Neuron (in vitro differentiated cells): ENCODE data around the gene TMEM131L.
"Not testable (repeated sequence)": the region's sequence is repeated elsewhere in the genome, so short reads cannot be mapped to it uniquely, and the experiment has no call there.

Experiments
- H2AFZ ChIP-seq: one replicate; pipeline ENCODE4 v1.6.1; 2013; ENCODE audit warnings: low read depth, mild to moderate bottlenecking, inconsistent platforms, low read length, moderate library complexity
- H3K27me3 ChIP-seq: one replicate; pipeline ENCODE4 v1.6.1; 2013; ENCODE audit warnings: low read length; ENCODE audit not compliant: insufficient read depth
- H3K36me3 ChIP-seq: one replicate; pipeline ENCODE4 v1.6.1; 2013; ENCODE audit warnings: low read length; ENCODE audit not compliant: insufficient read depth
- H3K4me1 ChIP-seq: one replicate; pipeline ENCODE4 v1.6.1; 2013; ENCODE audit warnings: low read length; ENCODE audit not compliant: insufficient read depth
- H3K4me3 ChIP-seq: 2 replicates; pipeline ENCODE4 v1.5.1; 2013; ENCODE audit warnings: mild to moderate bottlenecking, low read length, moderate library complexity
- H3K9me3 ChIP-seq: one replicate; pipeline ENCODE4 v1.6.1; 2013; ENCODE audit warnings: low read length

Gene TMEM131L

DNA sequence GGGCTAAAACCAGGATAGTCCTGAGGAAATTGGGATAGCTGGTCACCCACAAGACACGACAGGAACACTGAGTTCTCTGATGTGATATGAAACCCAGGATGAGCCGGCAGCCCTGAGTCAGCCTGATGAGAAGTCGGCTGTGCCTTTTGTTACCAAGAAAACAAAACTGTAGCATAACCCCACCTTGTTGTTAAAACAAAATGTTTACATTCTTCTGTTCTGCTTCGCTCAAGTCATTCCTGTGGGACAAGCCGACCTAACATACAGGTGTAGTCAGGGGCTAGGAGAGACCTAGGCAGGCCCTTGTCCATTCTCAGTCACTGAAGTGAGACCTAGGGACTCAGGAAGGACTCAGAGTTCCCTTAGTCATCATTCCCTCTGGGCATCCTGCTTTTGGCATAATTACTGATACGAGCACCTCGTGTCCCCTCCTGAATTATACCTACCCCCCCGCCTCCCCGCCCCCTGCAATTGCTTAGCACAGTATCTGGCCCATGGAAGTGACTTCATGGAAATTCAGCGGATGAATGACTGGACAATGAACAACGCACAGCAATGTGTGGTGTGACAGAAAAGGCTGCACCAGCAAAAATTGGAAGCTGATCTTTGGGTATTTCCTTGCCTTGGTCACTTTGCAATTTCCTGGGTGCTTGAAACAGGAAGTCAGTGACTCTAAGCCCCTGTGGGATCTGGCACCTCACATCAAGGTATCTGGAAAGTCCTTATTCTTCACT, 186.1 kb downstream of the TMEM131L start:
- no peaks in the 10 kb centered on the region for H3K36me3 ChIP-seq
- no peak overlapping the region for H3K4me3 ChIP-seq
- no peak overlapping the region for H2AFZ ChIP-seq
- no peaks in the 10 kb centered on the region for H3K27me3 ChIP-seq
- H3K9me3 ChIP-seq, result no peaks in the 10 kb centered on the region
- H3K4me1 ChIP-seq, result peaks cover 3% of the 10 kb centered on the region

GRCh38 chr4:153655002-153655541, 188.9 kb downstream of the TMEM131L start:
- Histone ChIP-seq H3K4me1 (no peaks in the 10 kb centered on the region), H3K4me3 (no peak overlapping the region), H3K27me3 (no peaks in the 10 kb centered on the region), H2AFZ (no peak overlapping the region), H3K36me3 (no peaks in the 10 kb centered on the region), H3K9me3 (no peaks in the 10 kb centered on the region)

DNA sequence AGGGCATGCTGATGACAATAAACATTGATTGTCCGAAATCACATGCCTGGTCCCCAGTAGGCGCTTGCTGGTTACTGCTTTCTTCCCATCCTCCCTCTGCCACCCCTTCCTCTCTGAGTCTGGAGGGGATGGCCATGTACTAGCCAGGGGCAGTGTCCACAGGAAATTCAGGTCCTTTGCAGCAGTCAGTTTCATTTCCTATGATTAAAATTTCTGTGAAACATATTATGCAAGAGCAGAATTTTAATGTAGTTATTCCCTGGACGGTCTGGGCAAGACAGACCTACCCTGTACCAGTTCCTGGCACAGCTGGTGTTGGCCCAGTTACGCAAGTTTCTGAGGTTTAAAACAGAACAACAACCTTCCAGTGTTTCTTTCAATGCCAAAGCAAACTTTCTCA, 189.8 kb downstream of the TMEM131L start:
- Histone ChIP-seq H3K4me1 (no peaks in the 10 kb centered on the region), H3K4me3 (no peak overlapping the region), H3K36me3 (no peaks in the 10 kb centered on the region), H2AFZ (no peak overlapping the region), H3K9me3 (no peaks in the 10 kb centered on the region), H3K27me3 (no peaks in the 10 kb centered on the region)

- H3K36me3 ChIP-seq, result no peaks in the 10 kb centered on the region
- H3K27me3 ChIP-seq, result no peaks in the 10 kb centered on the region
- H3K4me3 ChIP-seq, result no peak overlapping the region
- peaks cover 3% of the 10 kb centered on the region for H3K9me3 ChIP-seq
- H3K4me1 ChIP-seq, result no peaks in the 10 kb centered on the region
- H2AFZ ChIP-seq, result no peak overlapping the region
These were observed 195.2 kb downstream of the TMEM131L start for GRCh38 chr4:153661215-153661822.

DNA sequence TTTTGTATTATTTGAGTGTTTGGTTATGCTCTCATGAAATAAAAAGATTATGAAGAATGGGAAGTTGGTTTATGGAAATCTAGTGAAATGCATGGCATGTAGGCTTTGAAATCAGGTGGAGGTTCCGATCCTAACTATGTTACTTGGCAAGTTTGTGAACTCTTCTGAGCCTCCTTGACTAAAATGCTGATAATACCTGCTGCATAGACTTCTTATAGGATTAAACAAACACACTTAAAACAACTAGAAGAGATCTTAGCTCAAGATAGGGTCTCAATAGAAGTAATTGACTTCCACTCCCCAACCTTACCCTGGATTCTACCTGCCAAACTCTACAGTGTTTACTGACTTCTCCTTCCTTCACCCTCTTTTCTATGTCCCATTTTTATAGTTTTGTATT, 195.7 kb downstream of the TMEM131L start:
- H3K36me3 ChIP-seq, result no peaks in the 10 kb centered on the region
- H3K9me3 ChIP-seq, result peaks cover 3% of the 10 kb centered on the region
- no peak overlapping the region for H3K4me3 ChIP-seq
- no peaks in the 10 kb centered on the region for H3K27me3 ChIP-seq
- H3K4me1 ChIP-seq, result no peaks in the 10 kb centered on the region
- no peak overlapping the region for H2AFZ ChIP-seq

- H3K27me3 ChIP-seq, result no peaks in the 10 kb centered on the region
- H3K36me3 ChIP-seq, result no peaks in the 10 kb centered on the region
- H3K9me3 ChIP-seq, result peaks cover 3% of the 10 kb centered on the region
- H3K4me3 ChIP-seq, result no peak overlapping the region
- H3K4me1 ChIP-seq, result no peaks in the 10 kb centered on the region
- no peak overlapping the region for H2AFZ ChIP-seq
These were observed 197.5 kb downstream of the TMEM131L start for GRCh38 chr4:153663667-153664066.

DNA sequence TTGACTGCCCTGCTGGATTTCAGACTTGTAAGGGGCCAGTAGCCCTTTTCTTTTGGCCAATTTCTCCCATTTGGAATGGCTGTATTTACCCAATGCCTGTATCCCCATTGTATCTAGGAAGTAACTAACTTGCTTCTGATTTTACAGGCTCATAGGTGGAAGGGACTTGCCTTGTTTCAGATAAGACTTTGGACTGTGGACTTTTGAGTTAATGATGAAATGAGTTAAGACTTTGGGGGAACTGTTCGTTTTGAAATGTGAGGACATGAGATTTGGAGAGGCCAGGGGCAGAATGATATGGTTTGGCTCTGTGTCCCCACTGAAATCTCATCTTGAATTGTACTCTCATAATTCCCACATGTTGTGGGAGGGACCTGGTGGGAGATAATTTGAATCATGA, 200.3 kb downstream of the TMEM131L start:
- not testable (repeated sequence) for H3K9me3 ChIP-seq, H3K4me3 ChIP-seq, H3K4me1 ChIP-seq, H3K27me3 ChIP-seq, H2AFZ ChIP-seq, H3K36me3 ChIP-seq

GRCh38 chr4:153668647-153669046, 202.5 kb downstream of the TMEM131L start:
- Histone ChIP-seq H3K4me3 (no peak overlapping the region), H3K9me3 (no peaks in the 10 kb centered on the region), H3K36me3 (no peaks in the 10 kb centered on the region), H3K4me1 (no peaks in the 10 kb centered on the region), H2AFZ (no peak overlapping the region), H3K27me3 (no peaks in the 10 kb centered on the region)

DNA sequence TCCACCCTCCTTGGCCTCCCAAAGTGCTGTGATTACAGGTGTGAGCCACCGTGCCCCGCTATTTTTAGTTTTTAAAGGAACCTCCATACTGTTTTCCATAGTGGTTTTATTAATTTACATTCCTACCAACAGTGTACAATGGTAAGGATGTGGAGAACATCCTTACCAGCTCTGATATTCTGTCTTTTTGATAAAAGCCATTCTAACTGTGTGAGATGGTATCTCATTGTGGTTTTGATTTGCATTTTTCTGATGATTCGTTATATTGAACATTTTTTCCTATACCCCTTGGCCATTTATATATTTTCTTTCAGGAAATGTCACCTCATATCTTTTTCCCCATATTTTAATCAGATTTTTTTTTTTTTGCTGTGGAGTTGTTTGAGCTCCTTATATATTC, 203.7 kb downstream of the TMEM131L start:
- H3K9me3 ChIP-seq, result no peaks in the 10 kb centered on the region
- no peaks in the 10 kb centered on the region for H3K4me1 ChIP-seq
- H3K4me3 ChIP-seq, result no peak overlapping the region
- H3K36me3 ChIP-seq, result no peaks in the 10 kb centered on the region
- no peaks in the 10 kb centered on the region for H3K27me3 ChIP-seq
- H2AFZ ChIP-seq, result no peak overlapping the region

DNA sequence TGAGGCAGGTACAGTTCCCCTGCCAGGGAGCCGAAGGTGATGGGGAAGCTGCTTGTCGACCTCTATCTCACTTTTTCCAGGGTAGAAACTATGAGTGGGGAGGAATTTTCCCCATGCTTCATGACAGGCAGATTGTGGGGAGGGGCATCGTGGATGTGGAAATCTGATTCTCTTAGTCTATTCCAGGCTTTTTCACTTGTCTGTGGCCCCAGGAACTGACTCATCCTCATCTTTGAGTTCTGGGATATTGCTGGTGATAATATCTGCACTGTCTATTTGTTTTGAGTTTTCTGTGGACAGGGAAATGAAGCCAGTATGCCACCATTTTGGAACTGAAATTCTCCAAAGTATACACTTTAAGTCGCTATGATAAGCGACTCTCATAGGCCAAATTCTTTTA, 210.3 kb downstream of the TMEM131L start:
- no peaks in the 10 kb centered on the region for H3K4me1 ChIP-seq
- peaks cover 6% of the 10 kb centered on the region for H3K9me3 ChIP-seq
- H3K4me3 ChIP-seq, result no peak overlapping the region
- H3K36me3 ChIP-seq, result no peaks in the 10 kb centered on the region
- H2AFZ ChIP-seq, result no peak overlapping the region
- H3K27me3 ChIP-seq, result peaks cover 3% of the 10 kb centered on the region

DNA sequence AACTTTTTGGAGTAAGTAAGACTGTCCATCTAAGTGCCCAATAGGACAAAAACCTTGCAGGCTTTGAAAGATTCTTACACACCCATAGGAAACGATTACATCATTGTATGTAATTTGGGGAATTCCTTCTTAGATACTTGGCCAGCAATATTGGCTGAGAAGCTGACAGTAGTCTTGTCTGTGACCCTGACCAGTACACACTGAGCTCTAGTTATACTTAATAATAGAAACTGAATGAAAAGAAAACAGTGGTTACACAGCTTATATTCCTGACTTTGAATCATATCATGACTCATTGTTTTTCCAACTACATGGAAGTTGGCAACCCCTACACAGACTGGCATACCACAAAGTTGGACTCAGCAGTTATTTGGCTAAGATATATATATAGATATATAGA, 210.8 kb downstream of the TMEM131L start:
- no peaks in the 10 kb centered on the region for H3K4me1 ChIP-seq
- H3K4me3 ChIP-seq, result no peak overlapping the region
- peaks cover 6% of the 10 kb centered on the region for H3K9me3 ChIP-seq
- no peaks in the 10 kb centered on the region for H3K36me3 ChIP-seq
- peaks cover 3% of the 10 kb centered on the region for H3K27me3 ChIP-seq
- no peak overlapping the region for H2AFZ ChIP-seq

DNA sequence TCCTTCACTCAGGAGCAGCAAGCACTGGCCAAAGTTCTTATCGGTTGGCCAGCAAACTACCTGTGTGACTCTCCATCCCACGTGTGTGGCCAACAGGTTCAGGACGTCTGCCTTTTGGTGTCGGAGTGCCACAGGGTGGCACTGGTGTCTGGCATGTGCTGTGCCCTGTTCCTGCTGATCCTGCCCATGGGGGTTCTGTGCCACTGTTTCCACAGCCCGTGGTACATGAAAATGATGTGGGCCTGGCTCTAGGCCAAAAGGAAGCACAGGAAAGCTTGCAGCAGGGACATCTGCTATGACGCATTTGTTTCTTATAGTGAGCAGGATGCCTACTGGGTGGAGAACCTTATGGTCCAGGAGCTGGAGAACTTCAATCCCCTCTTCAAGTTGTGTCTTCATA, 213.3 kb downstream of the TMEM131L start:
- Histone ChIP-seq H3K4me3 (no peak overlapping the region), H3K36me3 (no peaks in the 10 kb centered on the region), H3K9me3 (peaks cover 14% of the 10 kb centered on the region), H3K27me3 (peaks cover 22% of the 10 kb centered on the region), H3K4me1 (no peaks in the 10 kb centered on the region), H2AFZ (no peak overlapping the region)

DNA sequence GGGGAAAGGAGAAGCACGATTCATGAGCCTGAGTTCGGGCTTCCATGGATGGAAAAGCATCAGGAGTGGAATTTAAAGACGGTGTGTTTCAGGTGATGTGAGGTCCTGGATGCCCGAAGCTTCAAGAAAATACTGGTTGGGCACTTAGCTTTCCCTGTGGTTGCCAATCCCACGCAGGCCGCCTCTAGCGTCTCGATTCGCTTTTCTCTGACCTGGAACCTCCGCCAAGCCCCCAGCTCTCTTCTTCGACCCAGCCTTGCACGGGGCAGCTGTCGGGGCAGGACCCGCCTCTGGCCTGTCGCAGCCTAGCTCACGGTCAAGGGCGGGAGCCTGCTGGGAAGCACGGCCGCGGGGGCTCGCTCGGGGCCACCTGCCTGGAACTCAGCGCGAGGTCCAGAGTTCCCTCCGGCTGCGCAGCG, 217.6 kb downstream of the TMEM131L start:
- H3K27me3 ChIP-seq, result peaks cover 33% of the 10 kb centered on the region
- peaks cover 6% of the 10 kb centered on the region for H3K4me1 ChIP-seq
- H3K36me3 ChIP-seq, result no peaks in the 10 kb centered on the region
- peak overlapping the region; percentile 38 for H3K4me3 ChIP-seq
- peaks cover 15% of the 10 kb centered on the region for H3K9me3 ChIP-seq
- H2AFZ ChIP-seq, result peak overlapping the region; percentile 86
